HepG2 (cell line): ENCODE results near the gene LINGO3. TPM values are rescaled to one million over a fixed set of nuclear protein-coding genes. Genes with fewer than 3 reads are reported as not detected.

Experiments
- CREB1 ChIP-seq, 2 experiments: fragments of 450-650 bp in 1 of 2; IDR thresholded peaks; 2 replicates each; pipeline ENCODE4 v1.6.1; 2016 to 2017; ENCODE audit warnings: control low read depth in 1 of 2, mild to moderate bottlenecking in 1 of 2, missing compliant biosample characterization in 1 of 2, missing genetic modification characterization in 1 of 2
- DPF2 ChIP-seq: sonication (generic); formaldehyde crosslinking; IDR thresholded peaks from 2 replicates; pipeline ENCODE4 v1.4.0; 2020; ENCODE audit warnings: mild to moderate bottlenecking, low read depth, missing genetic modification reagents, borderline replicate concordance
- HHEX ChIP-seq: IDR thresholded peaks from 2 replicates; pipeline ENCODE4 v1.6.1; 2016; ENCODE audit warnings: control low read depth
- IKZF5 ChIP-seq: IDR thresholded peaks from 2 replicates; pipeline ENCODE4 v1.6.1; 2018; ENCODE audit warnings: missing genetic modification reagents, mild to moderate bottlenecking, missing compliant biosample characterization
- REL ChIP-seq: sonication (generic); formaldehyde crosslinking; conservative IDR thresholded peaks from 2 replicates; pipeline ENCODE4 v1.8.0; 2022; ENCODE audit warnings: mild to moderate bottlenecking, missing genetic modification reagents, moderate library complexity
- RORA ChIP-seq: sonication (generic); formaldehyde crosslinking; IDR thresholded peaks from 2 replicates; pipeline ENCODE4 v1.5.0; 2020; ENCODE audit warnings: mild to moderate bottlenecking, missing genetic modification reagents, moderate library complexity
- SAP130 ChIP-seq: IDR thresholded peaks from 2 replicates; pipeline ENCODE4 v1.6.1; 2016; ENCODE audit warnings: low read depth
- SKIL ChIP-seq: sonication (generic); formaldehyde crosslinking; IDR thresholded peaks from 2 replicates; pipeline ENCODE4 v1.8.0; 2022; ENCODE audit warnings: missing genetic modification reagents, mild to moderate bottlenecking, moderate library complexity, borderline replicate concordance
- SMC3 ChIP-seq: IDR thresholded peaks from 2 replicates; pipeline ENCODE4 v1.6.1; 2011; ENCODE audit warnings: low read length, improper control_type of control experiment
- SP4 ChIP-seq: sonication (generic); formaldehyde crosslinking; IDR thresholded peaks from 2 replicates; pipeline ENCODE4 v1.8.1; 2023; ENCODE audit warnings: mild to moderate bottlenecking, missing genetic modification reagents
- SRSF9 ChIP-seq: fragments of 200-400 bp; formaldehyde crosslinking; IDR thresholded peaks from 2 replicates; pipeline ENCODE4 v1.6.1; 2018; ENCODE audit warnings: borderline replicate concordance, mild to moderate bottlenecking, low read depth, low read length; ENCODE audit not compliant: insufficient read depth, poor library complexity, severe bottlenecking
- TBP ChIP-seq: sonication (generic); formaldehyde crosslinking; IDR thresholded peaks from 2 replicates; pipeline ENCODE4 v1.5.0; 2020; ENCODE audit warnings: missing genetic modification reagents
- TEAD2 ChIP-seq: sonication (generic); formaldehyde crosslinking; IDR thresholded peaks from 2 replicates; pipeline ENCODE4 v1.9.0; 2021; ENCODE audit warnings: missing genetic modification reagents
- TSC22D2 ChIP-seq: sonication (generic); formaldehyde crosslinking; IDR thresholded peaks from 2 replicates; pipeline ENCODE4 v1.5.1; 2020; ENCODE audit warnings: missing genetic modification reagents, mild to moderate bottlenecking, borderline replicate concordance
- YEATS2 ChIP-seq: sonication (generic); formaldehyde crosslinking; IDR thresholded peaks from 2 replicates; pipeline ENCODE4 v1.4.0; 2020; ENCODE audit warnings: missing genetic modification reagents, borderline replicate concordance
- ZFY ChIP-seq: sonication (generic); formaldehyde crosslinking; IDR thresholded peaks from 2 replicates; pipeline ENCODE4 v1.4.0; 2020; ENCODE audit warnings: missing genetic modification reagents
- ZNF547 ChIP-seq: sonication (generic); formaldehyde crosslinking; IDR thresholded peaks from 2 replicates; pipeline ENCODE4 v1.5.1; 2020; ENCODE audit warnings: mild to moderate bottlenecking, missing genetic modification reagents
- ZNF605 ChIP-seq: sonication (generic); formaldehyde crosslinking; IDR thresholded peaks from 2 replicates; pipeline ENCODE4 v1.8.0; 2022; ENCODE audit warnings: mild to moderate bottlenecking, missing genetic modification reagents
- ZNF691 ChIP-seq: sonication (generic); formaldehyde crosslinking; IDR thresholded peaks from 2 replicates; pipeline ENCODE4 v1.4.0; 2020; ENCODE audit warnings: missing genetic modification reagents, low read depth, mild to moderate bottlenecking, borderline replicate concordance
- ZSCAN25 ChIP-seq: sonication (generic); formaldehyde crosslinking; IDR thresholded peaks from 2 replicates; pipeline ENCODE4 v1.8.0; 2022; ENCODE audit warnings: mild to moderate bottlenecking, missing genetic modification reagents
- polyA plus RNA-seq, 8 experiments: library from polyadenylated mRNA; depleted of rRNA in 3 of 8; stranded (reverse) in 7 of 8; unstranded in 1 of 8; fragments of >200 nt; fragmentation: Illumina TruSeq in 4 of 8; extraction: Trizol in 4 of 8; gene quantifications; 2 replicates each; pipeline versions ENCODE4 v1.2.1 to v1.2.3, GENCODE V29; 2011 to 2016; ENCODE audit warnings: low read depth in 4 of 8, missing spikeins in 1 of 8, mixed read lengths in 1 of 8; ENCODE audit not compliant: insufficient read depth in 1 of 8
- total RNA-seq, 5 experiments: library from RNA; depleted of rRNA; stranded (reverse); fragments of >200 nt; fragmentation: Illumina TruSeq; extraction: Trizol; gene quantifications; 2 replicates each; pipeline ENCODE4 v1.2.3, GENCODE V29; 2016; ENCODE audit warnings: low read depth in 1 of 5
- TF ChIP-seq, protein P1 (sequence below): sonication (generic); formaldehyde crosslinking; IDR thresholded peaks from 2 replicates; pipeline ENCODE4 v1.8.0; 2023; ENCODE audit warnings: mild to moderate bottlenecking, missing genetic modification reagents
- TF ChIP-seq, protein P2 (sequence below): sonication (generic); formaldehyde crosslinking; IDR thresholded peaks from 2 replicates; pipeline ENCODE4 v1.5.1; 2020; ENCODE audit warnings: mild to moderate bottlenecking, moderate library complexity, missing genetic modification reagents

The LINGO3 gene
- total and polyA plus RNA-seq, 2 of the 13 experiments (the other 11 are each of a cell fraction or from before 2014, with no cell fraction given): not detected

DNA sequence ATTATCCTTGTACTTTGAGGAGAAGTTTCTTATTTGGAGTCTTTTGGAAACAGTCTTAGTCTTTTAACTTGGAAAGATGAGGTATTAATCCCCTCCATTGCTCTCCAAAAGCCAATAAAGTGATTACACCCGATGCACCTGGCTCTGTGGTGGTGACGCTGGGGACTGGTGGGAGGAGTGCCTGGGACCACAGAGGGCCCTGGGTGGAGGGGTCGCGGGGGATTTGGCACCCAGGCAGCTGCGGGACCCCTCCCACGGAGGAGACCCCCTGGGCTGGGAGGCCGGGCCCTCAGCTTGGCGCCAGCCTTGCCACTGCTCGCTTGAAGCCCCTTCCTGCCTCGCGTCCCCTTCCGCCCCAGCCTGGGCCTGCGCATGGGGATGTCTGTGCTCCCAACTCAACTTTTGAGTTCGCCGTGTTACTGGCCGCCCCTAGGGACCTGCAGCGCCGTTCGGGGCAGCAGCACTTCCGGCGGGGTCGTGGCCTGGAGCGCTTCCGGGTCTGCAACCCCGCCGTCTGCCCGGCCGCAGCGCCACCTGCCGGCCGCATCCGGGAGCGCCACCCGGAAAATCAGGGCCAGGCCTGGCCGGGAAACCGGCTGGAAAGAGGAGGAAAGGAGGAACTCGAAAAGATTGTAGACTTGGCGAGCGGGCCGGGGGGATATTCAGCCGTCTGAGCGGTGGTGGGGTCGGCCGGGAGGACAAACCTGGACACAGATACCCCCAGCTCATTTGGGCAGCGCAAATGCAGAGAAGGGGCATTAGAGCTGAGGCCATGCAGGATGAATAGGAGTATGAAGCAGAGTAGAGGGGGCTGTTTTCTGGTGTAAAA is 34.4 kb downstream of the LINGO3 start (continued):
- no peak for TF ChIP-seq TEAD2 (CRISPR knock-in tag)
- TF ChIP-seq, protein P1, sequence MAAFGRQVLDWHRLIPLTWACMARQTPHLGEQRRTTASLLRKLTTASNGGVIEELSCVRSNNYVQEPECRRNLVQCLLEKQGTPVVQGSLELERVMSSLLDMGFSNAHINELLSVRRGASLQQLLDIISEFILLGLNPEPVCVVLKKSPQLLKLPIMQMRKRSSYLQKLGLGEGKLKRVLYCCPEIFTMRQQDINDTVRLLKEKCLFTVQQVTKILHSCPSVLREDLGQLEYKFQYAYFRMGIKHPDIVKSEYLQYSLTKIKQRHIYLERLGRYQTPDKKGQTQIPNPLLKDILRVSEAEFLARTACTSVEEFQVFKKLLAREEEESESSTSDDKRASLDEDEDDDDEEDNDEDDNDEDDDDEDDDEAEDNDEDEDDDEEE (CRISPR knock-in tag): peak; percentile 59; the same call in 1 of the 2 replicates
- no peak for TF ChIP-seq RORA (CRISPR knock-in tag)
- peak; percentile 50; the same call in 1 of the 2 replicates for TF ChIP-seq TSC22D2 (CRISPR knock-in tag)
- no peak for TF ChIP-seq SRSF9
- TF ChIP-seq ZNF691 (CRISPR knock-in tag): 0 out of 2 replicates have a peak, but pooled peaks have one; percentile 66
- peak; percentile 87 for TF ChIP-seq SAP130 (CRISPR knock-in tag)
- no peak for TF ChIP-seq ZSCAN25 (CRISPR knock-in tag)
- peak; percentile 39; the same call in 1 of the 2 replicates for TF ChIP-seq ZNF547
- peak; percentile 74 for TF ChIP-seq YEATS2 (CRISPR knock-in tag)
- TF ChIP-seq SMC3: peak; percentile 41; the same call in 1 of the 2 replicates
- TF ChIP-seq SKIL (CRISPR knock-in tag): no peak; the same call in 1 of the 2 replicates
- TF ChIP-seq, protein P2, sequence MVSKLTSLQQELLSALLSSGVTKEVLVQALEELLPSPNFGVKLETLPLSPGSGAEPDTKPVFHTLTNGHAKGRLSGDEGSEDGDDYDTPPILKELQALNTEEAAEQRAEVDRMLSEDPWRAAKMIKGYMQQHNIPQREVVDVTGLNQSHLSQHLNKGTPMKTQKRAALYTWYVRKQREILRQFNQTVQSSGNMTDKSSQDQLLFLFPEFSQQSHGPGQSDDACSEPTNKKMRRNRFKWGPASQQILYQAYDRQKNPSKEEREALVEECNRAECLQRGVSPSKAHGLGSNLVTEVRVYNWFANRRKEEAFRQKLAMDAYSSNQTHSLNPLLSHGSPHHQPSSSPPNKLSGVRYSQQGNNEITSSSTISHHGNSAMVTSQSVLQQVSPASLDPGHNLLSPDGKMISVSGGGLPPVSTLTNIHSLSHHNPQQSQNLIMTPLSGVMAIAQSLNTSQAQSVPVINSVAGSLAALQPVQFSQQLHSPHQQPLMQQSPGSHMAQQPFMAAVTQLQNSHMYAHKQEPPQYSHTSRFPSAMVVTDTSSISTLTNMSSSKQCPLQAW: no peak; the same call in none of the 2 replicates
- peak; percentile 60; the same call in 1 of the 2 replicates for TF ChIP-seq ZFY (CRISPR knock-in tag)
- no peak; the same call in 1 of the 2 replicates for TF ChIP-seq ZNF605
- TF ChIP-seq DPF2: no peak
- no peak for TF ChIP-seq SP4
- TF ChIP-seq CREB1 (IDR thresholded peaks at IDR 0.05): no peak
- no peak for TF ChIP-seq CREB1 (CRISPR knock-in tag; IDR thresholded peaks at IDR 0.05)
- no peak for TF ChIP-seq TBP (CRISPR knock-in tag)
- TF ChIP-seq HHEX: no peak
- TF ChIP-seq REL: 0 out of 2 replicates have a peak, but pooled peaks have one; percentile 25
- peak; percentile 68; the same call in 1 of the 2 replicates for TF ChIP-seq IKZF5 (CRISPR knock-in tag)
